Measurements from ENCODE around the gene PHACTR3.

PHACTR3 gene

GRCh38 chr20:59805786-59806577 is 201.6 kb downstream of the PHACTR3 start:
- no peak for DNase-seq

- no peak for DNase-seq
Measured at GRCh38 chr20:59806578-59806975, 202.2 kb downstream of the PHACTR3 start.

- DNase-seq = no peak
Measured at GRCh38 chr20:59807909-59808728, 203.8 kb downstream of the PHACTR3 start.

GRCh38 chr20:59808729-59809381 is 204.5 kb downstream of the PHACTR3 start:
- no peak for DNase-seq

- DNase-seq = no peak
Measured at GRCh38 chr20:59809630-59810448, 205.5 kb downstream of the PHACTR3 start.

- DNase-seq = no peak
Measured at GRCh38 chr20:59810449-59811187, 206.3 kb downstream of the PHACTR3 start.

- DNase-seq = no peak
Measured at GRCh38 chr20:59811681-59812171, 207.4 kb downstream of the PHACTR3 start.

- no peak for DNase-seq
Measured at GRCh38 chr20:59812286-59813125, 208.2 kb downstream of the PHACTR3 start.

GRCh38 chr20:59813126-59813947 is 209.0 kb downstream of the PHACTR3 start:
- DNase-seq = no peak

- no peak for DNase-seq
Measured at GRCh38 chr20:59813948-59814839, 209.9 kb downstream of the PHACTR3 start.

GRCh38 chr20:59814840-59815340 is 210.6 kb downstream of the PHACTR3 start:
- no peak for DNase-seq

- DNase-seq = no peak
Measured at GRCh38 chr20:59816146-59816738, 211.9 kb downstream of the PHACTR3 start.

GRCh38 chr20:59817406-59817805 is 213.1 kb downstream of the PHACTR3 start:
- DNase-seq = no peak

- no peak for DNase-seq
Measured at GRCh38 chr20:59817846-59818615, 213.7 kb downstream of the PHACTR3 start.

GRCh38 chr20:59818911-59819310 is 214.6 kb downstream of the PHACTR3 start:
- DNase-seq = no peak

GRCh38 chr20:59819496-59820203 is 215.3 kb downstream of the PHACTR3 start:
- no peak for DNase-seq

Measured in inflammatory macrophage (primary cell).